Left ventricle myocardium inferior (tissue), 1 donor: Measurements from ENCODE around the gene ZSCAN22. TPM values are rescaled to one million over a fixed set of nuclear protein-coding genes. Genes with fewer than 3 reads are reported as not detected.

Source experiments
- DNase-seq: peaks from one replicate; pipeline ENCODE4 v3.0.0-alpha.2; 2020
- H3K27ac ChIP-seq: fragments of 200-600 bp; replicated peaks from 2 replicates; pipeline ENCODE4 v1.8.0; 2021
- H3K27me3 ChIP-seq: fragments of 200-600 bp; 2 replicates; pipeline ENCODE4 v1.8.0; 2021; ENCODE audit warnings: low read depth
- H3K36me3 ChIP-seq: fragments of 200-600 bp; 2 replicates; pipeline ENCODE4 v1.8.0; 2021
- H3K4me1 ChIP-seq: fragments of 200-600 bp; 2 replicates; pipeline ENCODE4 v1.8.0; 2021
- H3K4me3 ChIP-seq: fragments of 200-600 bp; 2 replicates; pipeline ENCODE4 v1.8.0; 2021; ENCODE audit warnings: mild to moderate bottlenecking, moderate library complexity
- H3K9me3 ChIP-seq: fragments of 200-600 bp; replicated peaks from 2 replicates; pipeline ENCODE4 v1.8.0; 2021
- intact Hi-C: fragments of 100-400 bp; cut with micrococcal nuclease; formaldehyde crosslinking; loops from one replicate; pipeline ENCODE4 v1.11.0; 2022
- total RNA-seq: library from RNA; stranded (reverse); fragmentation: NEBNext Ultra II Directional; extraction: Animal tissue kit (Norgen Biotek cat#: 25700); gene quantifications from one replicate; pipeline ENCODE4 v1.2.1, GENCODE V29; 2021
- TF ChIP-seq, protein P1 (sequence below): fragments of 200-600 bp; IDR thresholded peaks from 2 replicates; pipeline ENCODE4 v1.8.0; 2021; ENCODE audit warnings: antibody characterized with exemption, mild to moderate bottlenecking, borderline replicate concordance
- donor health status: DM: no; HTN: yes; CAD: no; lungs with severe emphysema.

The ZSCAN22 gene
- total RNA-seq, 1 donor from 2014 or later = 1.8 TPM

- H3K27ac ChIP-seq = peak overlapping the region; percentile 29
- peaks cover 73% of the 10 kb centered on the region for H3K27me3 ChIP-seq
- no peak for DNase-seq
- no peaks in the 10 kb centered on the region for H3K9me3 ChIP-seq
- TF ChIP-seq, protein P1, sequence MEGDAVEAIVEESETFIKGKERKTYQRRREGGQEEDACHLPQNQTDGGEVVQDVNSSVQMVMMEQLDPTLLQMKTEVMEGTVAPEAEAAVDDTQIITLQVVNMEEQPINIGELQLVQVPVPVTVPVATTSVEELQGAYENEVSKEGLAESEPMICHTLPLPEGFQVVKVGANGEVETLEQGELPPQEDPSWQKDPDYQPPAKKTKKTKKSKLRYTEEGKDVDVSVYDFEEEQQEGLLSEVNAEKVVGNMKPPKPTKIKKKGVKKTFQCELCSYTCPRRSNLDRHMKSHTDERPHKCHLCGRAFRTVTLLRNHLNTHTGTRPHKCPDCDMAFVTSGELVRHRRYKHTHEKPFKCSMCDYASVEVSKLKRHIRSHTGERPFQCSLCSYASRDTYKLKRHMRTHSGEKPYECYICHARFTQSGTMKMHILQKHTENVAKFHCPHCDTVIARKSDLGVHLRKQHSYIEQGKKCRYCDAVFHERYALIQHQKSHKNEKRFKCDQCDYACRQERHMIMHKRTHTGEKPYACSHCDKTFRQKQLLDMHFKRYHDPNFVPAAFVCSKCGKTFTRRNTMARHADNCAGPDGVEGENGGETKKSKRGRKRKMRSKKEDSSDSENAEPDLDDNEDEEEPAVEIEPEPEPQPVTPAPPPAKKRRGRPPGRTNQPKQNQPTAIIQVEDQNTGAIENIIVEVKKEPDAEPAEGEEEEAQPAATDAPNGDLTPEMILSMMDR = no peak
- no peaks in the 10 kb centered on the region for H3K36me3 ChIP-seq
- peaks cover 23% of the 10 kb centered on the region for H3K4me1 ChIP-seq
- H3K4me3 ChIP-seq = peak overlapping the region; percentile 64
- intact Hi-C loops = no loop called here
Observed at GRCh38 chr19:58355908-58356765, 29.3 kb downstream of the ZSCAN22 start.

DNA sequence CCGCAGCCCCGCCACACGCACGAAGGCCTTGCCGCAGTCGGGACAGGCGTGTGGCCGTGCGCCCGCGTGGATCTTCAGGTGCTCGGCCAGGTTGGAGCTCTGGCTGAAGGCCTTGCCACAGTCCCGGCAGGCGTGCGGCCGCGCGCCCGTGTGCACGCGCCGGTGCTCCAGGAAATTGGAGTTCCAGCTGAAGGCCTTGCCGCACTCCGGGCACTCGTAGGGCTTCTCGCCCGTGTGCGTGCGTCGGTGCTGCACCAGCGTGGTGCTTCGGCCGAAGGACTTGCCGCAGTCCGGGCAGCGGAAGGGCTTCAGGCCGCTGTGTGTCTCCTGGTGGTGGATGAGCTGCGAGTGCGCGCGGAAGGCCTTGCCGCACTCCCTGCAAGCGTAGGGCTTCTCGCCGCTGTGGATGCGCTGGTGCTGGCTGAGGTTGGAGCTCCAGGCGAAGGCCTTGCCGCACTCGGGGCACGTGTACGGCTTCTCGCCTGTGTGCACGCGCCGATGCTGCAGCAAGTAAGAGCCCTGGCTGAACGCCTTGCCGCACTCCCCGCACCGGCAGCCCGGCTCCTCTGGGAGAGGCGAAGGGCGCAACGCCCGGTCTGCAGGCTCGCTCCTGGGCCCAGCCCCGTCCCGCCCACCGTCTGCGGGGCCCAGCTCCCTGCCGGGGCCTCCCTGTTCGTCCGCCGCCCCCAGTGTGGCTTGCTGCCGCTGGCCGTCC, 30.1 kb downstream of the ZSCAN22 start:
- Histone ChIP-seq H3K9me3 (no peaks in the 10 kb centered on the region), H3K36me3 (no peaks in the 10 kb centered on the region), H3K4me3 (peak overlapping the region; percentile 64), H3K4me1 (peaks cover 29% of the 10 kb centered on the region), H3K27me3 (peaks cover 65% of the 10 kb centered on the region), H3K27ac (peak overlapping the region; percentile 29)
- no peak for DNase-seq
- intact Hi-C loops = no loop called here
- TF ChIP-seq, protein P1 = no peak

GRCh38 chr19:58357481-58358145, 30.8 kb downstream of the ZSCAN22 start:
- Histone ChIP-seq H3K9me3 (no peaks in the 10 kb centered on the region), H3K4me3 (peak overlapping the region; percentile 64), H3K27ac (no peak overlapping the region), H3K27me3 (peaks cover 58% of the 10 kb centered on the region), H3K4me1 (peaks cover 33% of the 10 kb centered on the region), H3K36me3 (no peaks in the 10 kb centered on the region)
- intact Hi-C loops = no loop called here
- TF ChIP-seq, protein P1 = no peak
- DNase-seq = no peak

DNA sequence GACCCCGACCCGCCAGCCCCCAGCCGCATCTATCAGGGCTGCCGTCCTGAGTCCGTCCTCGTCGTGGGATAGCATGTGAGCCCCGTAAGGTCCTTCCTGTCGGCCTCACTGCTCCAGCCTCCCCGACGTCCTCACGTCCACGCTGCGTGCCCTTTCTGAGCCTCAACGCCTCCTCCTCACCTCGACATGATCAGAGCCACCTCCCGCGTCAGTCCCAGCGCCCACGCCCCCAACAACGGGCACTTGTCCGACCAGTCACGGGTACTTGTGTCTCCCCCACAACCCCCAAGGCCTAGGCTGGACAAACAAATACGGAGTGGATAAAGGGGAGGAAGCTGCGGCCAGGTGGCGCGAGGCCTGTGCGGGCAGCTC, 35.1 kb downstream of the ZSCAN22 start:
- Histone ChIP-seq H3K4me3 (peak overlapping the region; percentile 93), H3K9me3 (no peaks in the 10 kb centered on the region), H3K27ac (peak overlapping the region; percentile 97), H3K4me1 (peaks cover 17% of the 10 kb centered on the region), H3K36me3 (no peaks in the 10 kb centered on the region), H3K27me3 (peaks cover 27% of the 10 kb centered on the region)
- intact Hi-C loops = no loop called here
- peak; percentile 45 for DNase-seq
- TF ChIP-seq, protein P1 = no peak

DNA sequence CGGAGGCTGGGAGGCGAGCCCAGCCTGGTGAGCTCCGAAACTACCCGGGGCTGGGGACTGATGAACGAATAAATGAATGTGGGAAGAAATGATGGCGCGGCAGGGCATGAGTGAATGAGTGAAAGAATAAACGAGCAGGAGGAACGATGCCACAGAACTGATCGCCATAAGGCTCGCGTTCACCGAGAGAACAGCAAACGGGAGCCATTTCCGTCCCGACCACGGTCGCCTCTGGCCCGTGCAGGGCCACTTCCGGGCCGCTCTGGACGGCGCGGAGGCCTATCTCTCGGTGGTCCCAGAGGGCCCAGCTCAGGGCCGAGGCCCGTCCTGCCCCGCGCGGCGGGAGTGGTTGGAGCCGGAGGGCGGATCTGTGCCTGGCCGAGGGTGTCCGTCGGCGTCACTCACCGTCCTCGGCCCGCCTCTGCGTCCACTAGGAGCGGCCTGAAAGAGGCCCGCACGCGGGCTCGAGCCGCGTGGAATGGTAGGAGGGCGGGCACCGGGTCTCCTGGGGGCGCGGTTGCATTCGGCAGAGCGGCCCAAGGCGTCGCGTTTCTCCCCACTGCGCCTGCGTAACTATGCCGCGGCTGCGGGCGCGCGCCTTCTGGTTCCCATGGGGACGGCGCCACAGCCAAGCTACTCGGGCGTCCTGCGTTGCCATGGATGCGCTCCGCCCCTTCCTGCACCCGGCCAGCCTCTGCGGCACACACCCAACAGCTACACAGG, 35.6 kb downstream of the ZSCAN22 start, which contains the start of gene ZNF497:
TSS of gene ZNF497 (minus strand) at position 480 of the 723 bp plus-strand sequence. CDS start 5,116 bp downstream, outside the sequence.
- H3K27me3 ChIP-seq = peaks cover 27% of the 10 kb centered on the region
- H3K36me3 ChIP-seq = no peaks in the 10 kb centered on the region
- TF ChIP-seq, protein P1 = peak; percentile 20
- H3K4me1 ChIP-seq = peaks cover 11% of the 10 kb centered on the region
- H3K9me3 ChIP-seq = no peaks in the 10 kb centered on the region
- H3K27ac ChIP-seq = peak within 1 kb of the TSS; percentile 97
- peak; percentile 98 for DNase-seq
- peak within 1 kb of the TSS; percentile 93 for H3K4me3 ChIP-seq
- intact Hi-C loops = no loop called here
